Skeletal muscle tissue (tissue), 4 donors: ENCODE measurements around the gene RASSF1. TPM values are rescaled to one million over a fixed set of nuclear protein-coding genes. Genes with fewer than 3 reads are reported as not detected.

Experiments used
- H3K27ac ChIP-seq: one replicate; pipeline ENCODE4 v1.7.0; 2013; ENCODE audit warnings: mild to moderate bottlenecking, low read depth, low read length, inconsistent platforms
- H3K27me3 ChIP-seq, 3 donors: one replicate each; pipeline ENCODE4 v1.7.0; 2013; ENCODE audit warnings: low read length in 3 of 3; ENCODE audit not compliant: control insufficient read depth in 3 of 3, insufficient read depth in 3 of 3
- H3K36me3 ChIP-seq, 3 donors: one replicate each; pipeline ENCODE4 v1.7.0; 2013; ENCODE audit warnings: low read length in 3 of 3; ENCODE audit not compliant: control insufficient read depth in 3 of 3, insufficient read depth in 3 of 3
- H3K4me1 ChIP-seq, 3 donors: one replicate each; pipeline ENCODE4 v1.7.0; 2013; ENCODE audit warnings: low read length in 3 of 3, mild to moderate bottlenecking in 3 of 3; ENCODE audit not compliant: control insufficient read depth in 3 of 3, insufficient read depth in 3 of 3
- H3K4me3 ChIP-seq, 3 donors: one replicate each; pipeline ENCODE4 v1.7.0; 2013; ENCODE audit warnings: low read length in 3 of 3
- H3K9ac ChIP-seq, 3 donors: one replicate each; pipeline ENCODE4 v1.7.0; 2013; ENCODE audit warnings: low read length in 3 of 3, mild to moderate bottlenecking in 3 of 3, moderate library complexity in 2 of 3, low read depth in 1 of 3
- H3K9me3 ChIP-seq, 3 donors: one replicate each; pipeline ENCODE4 v1.7.0; 2013; ENCODE audit warnings: low read length in 3 of 3; ENCODE audit not compliant: control insufficient read depth in 3 of 3
- total RNA-seq: library from RNA; depleted of rRNA; stranded (reverse); fragments of >200 nt; gene quantifications from one replicate; pipeline ENCODE4 v1.2.3, GENCODE V29; 2014
- donor health status: Osteomylitis.

RASSF1 gene
- total RNA-seq, 1 donor from 2014 or later = 17.7 TPM

- Histone ChIP-seq H3K9me3 (no peaks in the 10 kb centered on the region), H3K4me1 (peaks cover 48 to 62% (median 50%) of the 10 kb centered on the region in 3 donors), H3K4me3 (peak overlapping the region in 2 of 3 donors; percentile 22 to 38), H3K9ac (peak overlapping the region; percentile 40 to 74 (median 71)), H3K36me3 (peaks cover 25 to 34% (median 29%) of the 10 kb centered on the region in 3 donors), H3K27ac (peak overlapping the region; percentile 77), H3K27me3 (no peaks in the 10 kb centered on the region)
Observed at GRCh38 chr3:50334339-50335075, 6.1 kb downstream of the RASSF1 start.

GRCh38 chr3:50333744-50334328, 6.8 kb downstream of the RASSF1 start:
- Histone ChIP-seq H3K4me1 (peaks cover 46 to 60% (median 48%) of the 10 kb centered on the region in 3 donors), H3K27ac (peak overlapping the region; percentile 77), H3K36me3 (peaks cover 25 to 37% (median 29%) of the 10 kb centered on the region in 3 donors), H3K4me3 (peak overlapping the region in 2 of 3 donors; percentile 14 to 38), H3K27me3 (no peaks in the 10 kb centered on the region), H3K9me3 (no peaks in the 10 kb centered on the region), H3K9ac (peak overlapping the region; percentile 40 to 74 (median 71))

- no peaks in the 10 kb centered on the region for H3K27me3 ChIP-seq
- peaks cover 25 to 37% (median 30%) of the 10 kb centered on the region in 3 donors for H3K36me3 ChIP-seq
- H3K9me3 ChIP-seq = no peaks in the 10 kb centered on the region
- no peak overlapping the region for H3K4me3 ChIP-seq
- H3K4me1 ChIP-seq = peaks cover 45 to 56% (median 51%) of the 10 kb centered on the region in 3 donors
- H3K27ac ChIP-seq = no peak overlapping the region
- H3K9ac ChIP-seq = no peak overlapping the region
Observed at GRCh38 chr3:50331364-50331907, 9.2 kb downstream of the RASSF1 start.

- Histone ChIP-seq H3K4me1 (peaks cover 34 to 51% (median 40%) of the 10 kb centered on the region in 3 donors), H3K9ac (peak overlapping the region in 1 of 3 donors; percentile 32), H3K27me3 (no peaks in the 10 kb centered on the region), H3K9me3 (no peaks in the 10 kb centered on the region), H3K4me3 (no peak overlapping the region), H3K27ac (no peak overlapping the region), H3K36me3 (peaks cover 28 to 44% (median 39%) of the 10 kb centered on the region in 3 donors)
Observed at GRCh38 chr3:50330330-50330729, 10.3 kb downstream of the RASSF1 start.

GRCh38 chr3:50327943-50328691, 12.5 kb downstream of the RASSF1 start, which contains the start of gene TUSC2:
Gene TUSC2, minus strand, starts transcription at chr3:50328223. Its CDS starts 124 bp downstream, at chr3:50328099.
- H3K4me3 ChIP-seq = peak within 1 kb of the TSS; percentile 84 to 92 (median 87)
- H3K36me3 ChIP-seq = peaks cover 31 to 41% (median 40%) of the 10 kb centered on the region in 3 donors
- H3K27ac ChIP-seq = peak within 1 kb of the TSS; percentile 82
- H3K9ac ChIP-seq = peak within 1 kb of the TSS; percentile 94 to 97 (median 95)
- no peaks in the 10 kb centered on the region for H3K9me3 ChIP-seq
- H3K4me1 ChIP-seq = peaks cover 23 to 45% (median 40%) of the 10 kb centered on the region in 3 donors
- H3K27me3 ChIP-seq = no peaks in the 10 kb centered on the region

GRCh38 chr3:50327129-50327528, 13.5 kb downstream of the RASSF1 start:
- peaks cover 25 to 48% (median 42%) of the 10 kb centered on the region in 3 donors for H3K4me1 ChIP-seq
- peak overlapping the region; percentile 94 to 97 (median 95) for H3K9ac ChIP-seq
- no peaks in the 10 kb centered on the region for H3K9me3 ChIP-seq
- no peaks in the 10 kb centered on the region for H3K27me3 ChIP-seq
- peaks cover 31 to 38% (median 36%) of the 10 kb centered on the region in 3 donors for H3K36me3 ChIP-seq
- H3K27ac ChIP-seq = peak overlapping the region; percentile 82
- peak overlapping the region; percentile 84 to 92 (median 87) for H3K4me3 ChIP-seq

- Histone ChIP-seq H3K4me3 (no peak overlapping the region), H3K9me3 (no peaks in the 10 kb centered on the region), H3K27ac (no peak overlapping the region), H3K27me3 (no peaks in the 10 kb centered on the region), H3K36me3 (peaks cover 23 to 28% (median 27%) of the 10 kb centered on the region in 3 donors), H3K4me1 (peaks cover 29 to 53% (median 45%) of the 10 kb centered on the region in 3 donors), H3K9ac (no peak overlapping the region)
Observed at GRCh38 chr3:50326182-50326541, 14.5 kb downstream of the RASSF1 start.

GRCh38 chr3:50325497-50326181, 15.0 kb downstream of the RASSF1 start:
- peaks cover 32 to 54% (median 46%) of the 10 kb centered on the region in 3 donors for H3K4me1 ChIP-seq
- H3K36me3 ChIP-seq = peaks cover 17 to 23% (median 22%) of the 10 kb centered on the region in 3 donors
- no peak overlapping the region for H3K27ac ChIP-seq
- no peak overlapping the region for H3K9ac ChIP-seq
- H3K4me3 ChIP-seq = no peak overlapping the region
- no peaks in the 10 kb centered on the region for H3K27me3 ChIP-seq
- H3K9me3 ChIP-seq = no peaks in the 10 kb centered on the region

- Histone ChIP-seq H3K4me1 (peaks cover 37 to 60% (median 52%) of the 10 kb centered on the region in 3 donors), H3K27ac (no peak overlapping the region)
Observed at GRCh38 chr3:50325113-50325480, 15.5 kb downstream of the RASSF1 start.

More at GRCh38 chr3:50325113-50325480, 15.5 kb downstream of the RASSF1 start:
- H3K27me3 ChIP-seq = no peaks in the 10 kb centered on the region
- H3K4me3 ChIP-seq = no peak overlapping the region
- H3K9ac ChIP-seq = no peak overlapping the region
- H3K9me3 ChIP-seq = no peaks in the 10 kb centered on the region
- peaks cover 12 to 18% (median 16%) of the 10 kb centered on the region in 3 donors for H3K36me3 ChIP-seq
